K562 (cell line): ENCODE results near the gene ZBTB9. TPM values are rescaled to one million over a fixed set of nuclear protein-coding genes. Genes with fewer than 3 reads are reported as not detected.
A peak's percentile ranks its signal among the peaks of the same experiment; 100 is the strongest.

Source experiments
- CBFA2T3 ChIP-seq: fragments of 450-650 bp; IDR thresholded peaks from 2 replicates; pipeline ENCODE4 v1.6.1; 2017
- CC2D1A ChIP-seq: fragments of 450-650 bp; IDR thresholded peaks from 2 replicates; pipeline ENCODE4 v1.6.1; 2017; ENCODE audit warnings: mild to moderate bottlenecking
- EP300 ChIP-seq: IDR thresholded peaks from 2 replicates; pipeline ENCODE4 v1.6.1; 2012; ENCODE audit warnings: low read length, improper control_type of control experiment
- FOSL1 ChIP-seq: fragments of 200-800 bp; sonication (Bioruptor generic); conservative IDR thresholded peaks from 2 replicates; pipeline ENCODE4 v1.6.1; 2016; ENCODE audit warnings: missing genetic modification characterization, missing compliant biosample characterization
- FOXM1 ChIP-seq, 2 experiments: fragments of 450-650 bp in 1 of 2; sonication (generic) in 1 of 2; formaldehyde crosslinking in 1 of 2; IDR thresholded peaks; 2 replicates each; pipeline versions ENCODE4 v1.6.1 to v1.9.0; 2017 to 2022; ENCODE audit warnings: low read depth in 2 of 2, mild to moderate bottlenecking in 2 of 2, missing genetic modification reagents in 1 of 2, moderate library complexity in 1 of 2
- GATAD2A ChIP-seq: fragments of 450-650 bp; IDR thresholded peaks from 2 replicates; pipeline ENCODE4 v1.6.1; 2017
- HIVEP1 ChIP-seq: fragments of 250-450 bp; sonication (Bioruptor Pico); IDR thresholded peaks from 2 replicates; pipeline ENCODE4 v1.4.0; 2020; ENCODE audit warnings: mild to moderate bottlenecking
- MAZ ChIP-seq, 2 experiments: fragments of 450-650 bp in 1 of 2; sonication (generic) in 1 of 2; formaldehyde crosslinking; IDR thresholded peaks in 1 of 2; conservative IDR thresholded peaks in 1 of 2; 2 replicates each; pipeline versions ENCODE4 v1.4.0 to v1.5.0; 2020; ENCODE audit warnings: mild to moderate bottlenecking in 1 of 2, missing genetic modification reagents in 1 of 2
- MEF2D ChIP-seq: conservative IDR thresholded peaks from 2 replicates; pipeline ENCODE4 v1.6.1; 2016; ENCODE audit warnings: low read depth, missing genetic modification characterization, missing compliant biosample characterization
- MIER1 ChIP-seq: fragments of 450-650 bp; IDR thresholded peaks from 2 replicates; pipeline ENCODE4 v1.6.1; 2016; ENCODE audit warnings: antibody characterized with exemption, mild to moderate bottlenecking, low read depth
- MTA3 ChIP-seq: fragments of 450-650 bp; formaldehyde crosslinking; IDR thresholded peaks from 2 replicates; pipeline ENCODE4 v1.6.1; 2017; ENCODE audit warnings: mild to moderate bottlenecking, borderline replicate concordance
- PHF20 ChIP-seq: fragments of 450-650 bp; IDR thresholded peaks from 2 replicates; pipeline ENCODE4 v1.6.1; 2018; ENCODE audit not compliant: partially characterized antibody
- PTBP1 ChIP-seq: fragments of 200-400 bp; formaldehyde crosslinking; IDR thresholded peaks from 2 replicates; pipeline ENCODE4 v1.6.1; 2017; ENCODE audit warnings: low read depth, low read length
- PTRF ChIP-seq: fragments of 450-650 bp; IDR thresholded peaks from 2 replicates; pipeline ENCODE4 v1.6.1; 2016; ENCODE audit warnings: mild to moderate bottlenecking, missing genetic modification characterization, missing compliant biosample characterization
- RBM22 ChIP-seq: fragments of 200-400 bp; formaldehyde crosslinking; IDR thresholded peaks from 2 replicates; pipeline ENCODE4 v1.6.1; 2018; ENCODE audit warnings: low read length, low read depth; ENCODE audit not compliant: poor library complexity, severe bottlenecking
- RCOR1 ChIP-seq, 2 experiments: IDR thresholded peaks; 2 replicates each; pipeline ENCODE4 v1.6.1; 2012; ENCODE audit warnings: low read depth in 2 of 2, low read length in 2 of 2, borderline replicate concordance in 1 of 2, improper control_type of control experiment in 1 of 2
- SMAD1 ChIP-seq: fragments of 150-350 bp; IDR thresholded peaks from 2 replicates; pipeline ENCODE4 v1.6.1; 2014; ENCODE audit warnings: low read length, low read depth; ENCODE audit not compliant: partially characterized antibody
- SNRNP70 ChIP-seq: fragments of 200-400 bp; formaldehyde crosslinking; optimal IDR thresholded peaks from 2 replicates; pipeline ENCODE3; 2017; ENCODE audit warnings: low read depth, low read length
- SRSF3 ChIP-seq: fragments of 200-400 bp; formaldehyde crosslinking; IDR thresholded peaks from 2 replicates; pipeline ENCODE4 v1.6.1; 2016; ENCODE audit warnings: mild to moderate bottlenecking, low read length, moderate library complexity; ENCODE audit not compliant: insufficient read depth
- U2AF2 ChIP-seq: fragments of 200-400 bp; formaldehyde crosslinking; optimal IDR thresholded peaks from 2 replicates; pipeline ENCODE3; 2017; ENCODE audit warnings: low read depth, mild to moderate bottlenecking, low read length
- ZNF589 ChIP-seq: fragments of 200-800 bp; sonication (Bioruptor generic); IDR thresholded peaks from 2 replicates; pipeline ENCODE4 v1.6.1; 2016; ENCODE audit warnings: low read depth, missing genetic modification characterization, missing compliant biosample characterization
- polyA plus RNA-seq, 8 experiments: library from polyadenylated mRNA; depleted of rRNA in 4 of 8; stranded (reverse) in 5 of 8; unstranded in 3 of 8; fragments of >200 nt; fragmentation: Nextera tagmentation in 2 of 8; fragmentation: Illumina TruSeq in 1 of 8; extraction: Ambion mirVana in 2 of 8; extraction: Trizol in 1 of 8; gene quantifications; 2 replicates each; pipeline versions ENCODE4 v1.2.1 to v1.2.3, GENCODE V29; 2011 to 2014; ENCODE audit warnings: inconsistent platforms in 1 of 8, missing spikeins in 1 of 8
- total RNA-seq, 7 experiments: library from RNA; depleted of rRNA in 6 of 7; stranded (reverse); fragments of >200 nt in 6 of 7; fragmentation: Illumina TruSeq in 2 of 7; extraction: Trizol in 2 of 7; gene quantifications; 2 replicates each; pipeline versions ENCODE4 v1.2.1 to v1.2.3, GENCODE V29; 2011 to 2021; ENCODE audit warnings: low replicate concordance in 1 of 7
- TF ChIP-seq, protein P1 (sequence below): fragments of 250-450 bp; sonication (Bioruptor Pico); IDR thresholded peaks from 2 replicates; pipeline ENCODE4 v1.8.0; 2022; ENCODE audit warnings: inconsistent platforms
- TF ChIP-seq, protein P2 (sequence below): sonication (generic); formaldehyde crosslinking; IDR thresholded peaks from 2 replicates; pipeline ENCODE4 v1.8.1; 2023; ENCODE audit warnings: mild to moderate bottlenecking, missing genetic modification reagents, moderate library complexity
- TF ChIP-seq, protein P3 (sequence below): fragments of 250-450 bp; sonication (Bioruptor Pico); IDR thresholded peaks from 2 replicates; pipeline ENCODE4 v1.8.0; 2022; ENCODE audit warnings: moderate library complexity, mild to moderate bottlenecking, inconsistent platforms
- TF ChIP-seq, protein P4 (sequence below): sonication (generic); IDR thresholded peaks from 2 replicates; pipeline ENCODE4 v1.6.1; 2016

Gene ZBTB9
- total and polyA plus RNA-seq, 9 of the 15 experiments (the other 6 are each of a cell fraction or from before 2014, with no cell fraction given): 1.9 to 19.5 (median 10.4) TPM

DNA sequence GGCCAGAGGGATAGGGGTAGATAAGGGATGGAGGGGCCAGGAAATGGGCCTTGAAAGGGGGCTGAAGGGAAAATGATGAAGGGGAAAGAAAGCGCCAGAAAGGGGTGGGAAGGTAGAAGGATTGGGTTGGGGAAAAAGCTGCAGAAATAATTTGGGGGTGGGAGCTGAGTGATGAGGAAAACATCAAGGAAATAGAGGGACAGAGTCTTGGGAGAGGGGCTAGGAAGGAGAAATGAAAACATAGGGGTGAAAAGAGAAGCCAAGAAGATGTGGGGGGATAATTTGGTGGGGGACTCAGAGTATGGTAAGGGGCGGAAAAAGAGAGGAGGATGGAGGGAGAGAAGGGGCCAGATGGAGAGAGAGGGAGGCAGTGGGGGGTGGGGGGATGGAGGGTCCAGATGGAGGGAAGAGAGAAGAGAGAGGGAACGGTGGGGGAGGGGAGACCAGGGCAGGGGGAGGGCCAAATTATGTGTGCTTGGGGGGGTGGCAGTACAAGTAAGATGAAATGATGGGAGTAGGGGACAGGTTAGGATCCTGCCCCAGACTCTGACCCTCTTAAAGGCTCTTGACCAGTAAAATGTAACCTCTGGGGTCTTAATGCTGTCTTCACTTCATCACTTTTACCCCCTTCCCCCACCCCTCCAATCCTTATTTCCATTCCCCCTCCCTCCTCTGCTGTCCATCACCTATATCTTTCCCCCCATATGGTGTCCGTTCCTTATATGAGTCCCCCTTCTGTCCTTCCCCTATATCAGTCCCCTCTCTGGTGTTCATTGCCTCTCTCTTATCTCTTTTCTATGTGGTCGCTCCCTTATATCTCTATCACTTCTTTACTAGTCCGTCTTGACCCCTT lies 33.7 kb upstream of the ZBTB9 start (continued):
- TF ChIP-seq RCOR1 (IDR thresholded peaks at IDR 0.05; ENCODE audit: borderline replicate concordance in 1 of 2, low read depth in 2 of 2, low read length in 2 of 2) (no peak; a peak in 1 of 4 replicates), SNRNP70 (no peak), MIER1 (no peak), HIVEP1 (CRISPR knock-in tag) (no peak), CBFA2T3 (peak; percentile 72), SRSF3 (no peak), PTBP1 (no peak), MAZ (CRISPR knock-in tag; conservative IDR thresholded peaks at IDR 0.05 in 1 of 2, IDR thresholded peaks at IDR 0.05 in 1 of 2) (peak in 1 of 2 experiments; percentile 52; a peak in 1 of 4 replicates), GATAD2A (peak; percentile 59; the same call in 1 of the 2 replicates), FOSL1 (tag) (no peak), SMAD1 (no peak), U2AF2 (no peak), PHF20 (peak; percentile 96), MEF2D (0 out of 2 replicates have a peak, but pooled peaks have one; percentile 56), ZNF589 (no peak), FOXM1 (IDR thresholded peaks at IDR 0.05; ENCODE audit: low read depth) (0 out of 2 replicates have a peak, but pooled peaks have one; percentile 29), FOXM1 (CRISPR knock-in tag; IDR thresholded peaks at IDR 0.05; ENCODE audit: low read depth) (no peak), RBM22 (no peak), MTA3 (no peak), EP300 (peak; percentile 43), PTRF (tag) (no peak), CC2D1A (0 out of 2 replicates have a peak, but pooled peaks have one; percentile 14)
- TF ChIP-seq, protein P1, sequence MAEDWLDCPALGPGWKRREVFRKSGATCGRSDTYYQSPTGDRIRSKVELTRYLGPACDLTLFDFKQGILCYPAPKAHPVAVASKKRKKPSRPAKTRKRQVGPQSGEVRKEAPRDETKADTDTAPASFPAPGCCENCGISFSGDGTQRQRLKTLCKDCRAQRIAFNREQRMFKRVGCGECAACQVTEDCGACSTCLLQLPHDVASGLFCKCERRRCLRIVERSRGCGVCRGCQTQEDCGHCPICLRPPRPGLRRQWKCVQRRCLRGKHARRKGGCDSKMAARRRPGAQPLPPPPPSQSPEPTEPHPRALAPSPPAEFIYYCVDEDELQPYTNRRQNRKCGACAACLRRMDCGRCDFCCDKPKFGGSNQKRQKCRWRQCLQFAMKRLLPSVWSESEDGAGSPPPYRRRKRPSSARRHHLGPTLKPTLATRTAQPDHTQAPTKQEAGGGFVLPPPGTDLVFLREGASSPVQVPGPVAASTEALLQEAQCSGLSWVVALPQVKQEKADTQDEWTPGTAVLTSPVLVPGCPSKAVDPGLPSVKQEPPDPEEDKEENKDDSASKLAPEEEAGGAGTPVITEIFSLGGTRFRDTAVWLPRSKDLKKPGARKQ: no peak
- TF ChIP-seq, protein P2, sequence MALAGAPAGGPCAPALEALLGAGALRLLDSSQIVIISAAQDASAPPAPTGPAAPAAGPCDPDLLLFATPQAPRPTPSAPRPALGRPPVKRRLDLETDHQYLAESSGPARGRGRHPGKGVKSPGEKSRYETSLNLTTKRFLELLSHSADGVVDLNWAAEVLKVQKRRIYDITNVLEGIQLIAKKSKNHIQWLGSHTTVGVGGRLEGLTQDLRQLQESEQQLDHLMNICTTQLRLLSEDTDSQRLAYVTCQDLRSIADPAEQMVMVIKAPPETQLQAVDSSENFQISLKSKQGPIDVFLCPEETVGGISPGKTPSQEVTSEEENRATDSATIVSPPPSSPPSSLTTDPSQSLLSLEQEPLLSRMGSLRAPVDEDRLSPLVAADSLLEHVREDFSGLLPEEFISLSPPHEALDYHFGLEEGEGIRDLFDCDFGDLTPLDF (CRISPR knock-in tag): no peak
- TF ChIP-seq, protein P3, sequence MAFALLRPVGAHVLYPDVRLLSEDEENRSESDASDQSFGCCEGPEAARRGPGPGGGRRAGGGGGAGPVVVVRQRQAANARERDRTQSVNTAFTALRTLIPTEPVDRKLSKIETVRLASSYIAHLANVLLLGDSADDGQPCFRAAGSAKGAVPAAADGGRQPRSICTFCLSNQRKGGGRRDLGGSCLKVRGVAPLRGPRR (CRISPR knock-in tag): no peak
- TF ChIP-seq, protein P4, sequence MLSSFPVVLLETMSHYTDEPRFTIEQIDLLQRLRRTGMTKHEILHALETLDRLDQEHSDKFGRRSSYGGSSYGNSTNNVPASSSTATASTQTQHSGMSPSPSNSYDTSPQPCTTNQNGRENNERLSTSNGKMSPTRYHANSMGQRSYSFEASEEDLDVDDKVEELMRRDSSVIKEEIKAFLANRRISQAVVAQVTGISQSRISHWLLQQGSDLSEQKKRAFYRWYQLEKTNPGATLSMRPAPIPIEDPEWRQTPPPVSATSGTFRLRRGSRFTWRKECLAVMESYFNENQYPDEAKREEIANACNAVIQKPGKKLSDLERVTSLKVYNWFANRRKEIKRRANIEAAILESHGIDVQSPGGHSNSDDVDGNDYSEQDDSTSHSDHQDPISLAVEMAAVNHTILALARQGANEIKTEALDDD: 0 out of 2 replicates have a peak, but pooled peaks have one; percentile 39
